Dermis blood vessel endothelial cell (primary cell): ENCODE measurements around the gene RNF111. TPM values are rescaled to one million over a fixed set of nuclear protein-coding genes. Genes with fewer than 3 reads are reported as not detected.
"Not testable (repeated sequence)": the region's sequence is repeated elsewhere in the genome, so short reads cannot be mapped to it uniquely, and the experiment has no call there.

Source experiments
- DNase-seq: peaks from one replicate; pipeline ENCODE4 v3.0.0; 2010
- total RNA-seq: library from RNA; depleted of rRNA; stranded (reverse); fragments of >200 nt; gene quantifications from 2 replicates; pipeline ENCODE4 v1.2.3, GENCODE V29; 2014

RNF111 gene
- 16.2 and 22.2 TPM in 2 replicates for total RNA-seq

- peak; percentile 97 for DNase-seq
Measured at GRCh38 chr15:58987491-58988005, at the start of gene RNF111. Gene RNF111, plus strand, starts transcription at chr15:58987663. Its CDS starts 43,160 bp downstream, at chr15:59030823.

GRCh38 chr15:58947179-58947578 lies 40.3 kb upstream of the RNF111 start:
- DNase-seq = peak; percentile 35

- peak; percentile 82 for DNase-seq
Measured at GRCh38 chr15:58951388-58952007, 36.0 kb upstream of the RNF111 start.

- peak; percentile 39 for DNase-seq
Measured at GRCh38 chr15:58952751-58953150, 34.7 kb upstream of the RNF111 start.

GRCh38 chr15:58957101-58957973 lies 30.1 kb upstream of the RNF111 start:
- peak; percentile 81 for DNase-seq

- DNase-seq = no peak
Measured at GRCh38 chr15:58958811-58959210, 28.7 kb upstream of the RNF111 start.

GRCh38 chr15:58962136-58962535 lies 25.3 kb upstream of the RNF111 start:
- DNase-seq = no peak

- DNase-seq = no peak
Measured at GRCh38 chr15:58962662-58963565, 24.5 kb upstream of the RNF111 start.

GRCh38 chr15:58966698-58967097 lies 20.8 kb upstream of the RNF111 start:
- DNase-seq = no peak

- DNase-seq = no peak
Measured at GRCh38 chr15:58967479-58967878, 20.0 kb upstream of the RNF111 start.

- DNase-seq = no peak
Measured at GRCh38 chr15:58977887-58978286, 9.6 kb upstream of the RNF111 start.

GRCh38 chr15:58980351-58980939 lies 7.0 kb upstream of the RNF111 start:
- peak; percentile 67 for DNase-seq

- no peak for DNase-seq
Measured at GRCh38 chr15:58981808-58982475, 5.5 kb upstream of the RNF111 start.

GRCh38 chr15:58983261-58983660 lies 4.2 kb upstream of the RNF111 start:
- DNase-seq = no peak

GRCh38 chr15:58985443-58985842 lies 2.0 kb upstream of the RNF111 start:
- no peak for DNase-seq

- DNase-seq = peak; percentile 24
Measured at GRCh38 chr15:58987036-58987435, 427 bp upstream of the RNF111 start.

- DNase-seq = peak; percentile 67
Measured at GRCh38 chr15:58988006-58988785, 733 bp downstream of the RNF111 start.

- DNase-seq = no peak
Measured at GRCh38 chr15:58992181-58992580, 4.7 kb downstream of the RNF111 start.

- no peak for DNase-seq
Measured at GRCh38 chr15:58994906-58995453, 7.5 kb downstream of the RNF111 start.

- no peak for DNase-seq
Measured at GRCh38 chr15:58999694-59000093, 12.2 kb downstream of the RNF111 start.

- DNase-seq = not testable (repeated sequence)
Measured at GRCh38 chr15:59000251-59000650, 12.8 kb downstream of the RNF111 start.
